Hematopoietic multipotent progenitor cell treated with erythropoietin and hydrocortisone succinate and interleukin-3 and kit ligand, for 6 days (in vitro differentiated cells): Measurements from ENCODE around the gene MEX3A.
"Not testable (repeated sequence)": the region's sequence is repeated elsewhere in the genome, so short reads cannot be mapped to it uniquely, and the experiment has no call there.

ENCODE experiments used
- DNase-seq: peaks from one replicate; pipeline ENCODE4 v3.0.0-alpha.2; 2015

Gene MEX3A

GRCh38 chr1:156053768-156054499 lies 28.3 kb downstream of the MEX3A start, which contains the start of gene UBQLN4:
TSS of gene UBQLN4 (minus strand) at chr1:156053798. CDS start at chr1:156053701, 97 bp downstream.
- DNase-seq: peak; percentile 93

DNA sequence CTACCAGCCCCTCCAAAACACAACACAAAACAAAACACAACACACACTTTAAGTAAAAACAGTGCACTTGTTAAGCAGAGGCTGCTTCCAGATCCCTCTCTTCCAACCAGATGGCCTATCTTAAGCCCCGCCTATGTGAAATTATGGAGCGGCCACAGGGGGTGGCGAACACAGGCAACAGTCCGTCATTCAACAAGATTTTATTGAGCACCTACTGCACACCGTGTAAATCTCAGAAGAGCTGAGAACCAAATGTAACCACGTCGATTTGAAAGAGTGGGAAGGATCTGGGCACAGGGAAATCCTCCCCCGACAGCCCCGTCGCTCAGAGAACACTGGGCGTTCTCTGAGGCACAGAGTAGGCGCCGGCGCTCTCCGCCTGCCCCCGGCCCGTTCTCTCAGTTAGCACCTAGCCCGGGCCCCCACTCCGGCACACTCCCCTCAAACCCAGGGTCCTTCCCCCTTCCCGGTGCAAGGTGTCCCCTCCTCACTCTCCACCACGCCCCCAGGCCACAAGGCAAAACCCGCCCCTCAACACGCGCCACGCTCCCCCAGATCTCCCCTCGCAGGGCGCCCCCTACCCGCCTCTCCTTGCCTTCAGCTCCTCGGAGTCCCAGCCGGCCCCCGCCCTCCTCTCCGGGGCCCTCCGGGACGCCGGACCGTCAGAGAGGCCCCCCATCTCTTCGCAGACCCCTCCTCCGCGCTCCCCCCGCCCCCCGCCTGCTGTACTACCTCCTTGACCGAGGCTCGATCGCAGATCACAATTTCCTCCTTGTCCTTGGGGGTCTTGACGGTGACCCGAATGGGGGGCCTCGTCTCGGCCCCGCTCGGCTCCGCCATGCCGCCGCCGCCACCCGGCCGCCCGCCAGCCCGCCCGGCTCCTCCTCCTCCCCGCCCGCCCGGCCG lies 29.1 kb downstream of the MEX3A start:
- peak; percentile 86 for DNase-seq

GRCh38 chr1:156051011-156051725 lies 31.1 kb downstream of the MEX3A start:
- no peak for DNase-seq

DNA sequence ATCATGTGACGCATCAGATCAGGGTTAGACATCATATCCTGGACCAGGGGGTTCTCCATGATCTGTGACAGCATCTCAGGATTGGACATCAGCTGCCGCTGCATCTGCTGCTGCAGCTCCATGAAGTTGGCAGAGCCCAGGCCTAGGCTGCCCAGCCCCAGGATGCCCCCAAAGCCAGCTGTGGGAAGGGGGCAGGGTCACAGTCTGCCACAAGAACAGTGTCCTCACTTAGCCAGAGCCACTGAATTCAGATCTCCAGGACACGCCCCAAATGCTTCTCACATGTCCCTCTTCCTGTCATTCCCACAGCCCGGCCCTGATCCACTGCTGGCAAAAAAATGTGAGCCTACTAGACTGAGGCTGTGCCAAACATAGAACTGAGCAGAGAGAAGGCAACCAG lies 31.9 kb downstream of the MEX3A start:
- no peak for DNase-seq

DNA sequence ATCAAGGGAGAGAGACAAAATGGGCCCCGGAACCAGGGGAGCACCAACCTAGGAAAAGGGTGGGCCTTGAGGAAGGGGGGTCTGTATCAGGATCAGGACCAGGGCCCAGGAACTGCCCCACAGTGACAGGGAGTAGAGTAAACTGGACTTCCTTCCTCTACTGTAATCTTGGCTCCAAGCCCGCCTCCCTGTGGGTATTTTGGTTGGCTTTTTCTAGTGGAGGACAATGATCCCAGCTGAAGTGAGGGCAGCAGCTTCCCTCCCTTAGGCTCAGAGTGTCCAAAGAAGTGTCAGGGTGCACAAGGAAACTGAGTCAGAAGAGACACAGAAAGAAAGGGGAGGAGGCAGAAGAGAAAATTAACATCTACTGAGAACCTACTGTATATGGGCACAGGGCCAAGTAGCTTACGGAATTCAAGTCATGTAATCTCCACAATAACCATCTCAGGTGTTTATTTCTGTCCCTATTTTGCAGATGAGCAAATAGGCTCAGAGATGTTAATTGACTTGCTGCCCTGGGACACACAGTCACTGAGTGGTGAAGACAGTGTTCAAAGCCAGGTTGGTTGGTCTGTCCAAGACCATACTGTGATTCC lies 33.5 kb downstream of the MEX3A start:
- no peak for DNase-seq

- DNase-seq: no peak
Measured at GRCh38 chr1:156045076-156045475, 37.2 kb downstream of the MEX3A start.

- no peak for DNase-seq
Measured at GRCh38 chr1:156042828-156043227, 39.4 kb downstream of the MEX3A start.

DNA sequence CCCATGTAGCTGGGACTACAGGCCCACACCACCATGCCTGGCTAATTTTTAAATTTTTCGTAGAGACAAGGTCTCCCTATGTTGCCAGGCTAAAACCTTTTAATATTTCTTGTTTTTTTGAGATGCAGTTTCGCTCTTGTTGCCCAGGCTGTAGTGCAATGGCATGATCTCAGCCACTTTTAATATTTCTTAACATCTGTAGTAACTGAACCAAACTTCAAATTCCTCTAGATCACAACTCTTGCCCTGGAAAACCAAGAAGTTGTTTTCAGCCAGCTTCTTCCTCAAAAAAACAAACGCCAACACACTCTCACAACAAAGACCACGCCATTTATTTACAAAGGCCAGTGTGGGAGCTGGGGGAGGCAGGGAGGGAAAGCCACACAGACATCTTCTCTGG lies 47.3 kb downstream of the MEX3A start:
- not testable (repeated sequence) for DNase-seq

DNA sequence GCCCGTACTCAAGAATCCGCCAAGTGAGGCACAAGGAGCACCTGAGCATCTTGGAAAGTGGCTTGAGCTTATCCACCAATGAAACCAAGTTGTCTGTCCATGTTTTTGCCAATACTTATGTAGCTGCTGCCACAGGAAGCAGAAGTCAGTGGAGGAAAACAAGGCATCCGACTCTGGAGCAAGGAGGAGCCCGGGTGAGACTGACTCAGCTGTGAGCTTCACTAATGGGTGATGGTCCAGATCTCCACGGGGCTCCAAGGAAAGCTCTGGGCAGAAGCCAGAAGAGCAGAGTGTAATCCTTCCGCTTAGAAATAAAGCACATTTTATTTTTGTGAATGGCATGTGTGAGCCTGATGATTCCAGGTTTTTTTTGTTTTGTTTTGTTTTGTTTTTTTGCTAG lies 49.3 kb downstream of the MEX3A start:
- DNase-seq: no peak

DNA sequence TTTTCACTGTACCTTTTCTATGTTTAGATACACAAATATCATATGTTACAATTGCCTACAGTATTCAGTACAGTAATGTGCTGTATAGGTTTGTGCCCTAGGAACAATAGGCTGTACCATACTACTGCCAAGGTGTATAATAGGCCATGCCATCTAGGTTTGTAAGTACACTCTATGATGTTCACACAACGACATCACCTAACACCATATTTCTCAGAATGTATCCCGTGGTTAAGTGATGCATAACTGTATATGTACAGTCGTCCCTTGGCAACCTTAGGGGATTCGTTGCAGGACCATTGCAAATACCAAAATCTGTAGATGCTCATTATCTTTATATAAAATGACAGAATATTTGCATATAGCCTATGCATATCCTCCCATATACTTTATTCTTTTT lies 55.7 kb downstream of the MEX3A start:
- no peak for DNase-seq

- peak; percentile 78 for DNase-seq
Measured at GRCh38 chr1:156025876-156026275, 56.4 kb downstream of the MEX3A start.

- no peak for DNase-seq
Measured at GRCh38 chr1:156024801-156025200, 57.5 kb downstream of the MEX3A start.
